WTC11 (cell line): ENCODE data around the gene POMGNT2. TPM values are rescaled to one million over a fixed set of nuclear protein-coding genes. Genes with fewer than 3 reads are reported as not detected.

ENCODE experiments used
- ATAC-seq: fragments of 200-7000 bp; cut with Tn5 transposase; 2 replicates; pipeline ENCODE4 v1.10.0; 2021; ENCODE audit warnings: mild to moderate bottlenecking, moderate library complexity
- CTCF ChIA-PET: fragments of 300-600 bp; sonication (Branson Sonifier 250); formaldehyde crosslinking; loops from one replicate; lab custom pipeline; 2021; ENCODE audit warnings: antibody characterized with exemption; lab: Charles Lee
- POLR2A ChIA-PET: fragments of 350-600 bp; sonication (Branson Sonifier 250); formaldehyde crosslinking; loops from one replicate; lab custom pipeline; 2021; ENCODE audit warnings: antibody characterized with exemption; lab: Charles Lee
- DNase-seq: peaks from one replicate; pipeline ENCODE4 v3.0.0; 2021; ENCODE audit warnings: low spot score
- H3K27ac Mint-ChIP-seq: 2 replicates; pipeline ENCODE4 v1.8.0; 2021; ENCODE audit warnings: mixed read lengths
- H3K27me3 Mint-ChIP-seq: 2 replicates; pipeline ENCODE4 v1.8.0; 2021; ENCODE audit warnings: low read depth, mild to moderate bottlenecking, moderate library complexity, mixed read lengths
- H3K36me3 Mint-ChIP-seq: 2 replicates; pipeline ENCODE4 v1.8.0; 2021; ENCODE audit warnings: mixed read lengths
- H3K4me1 Mint-ChIP-seq: 2 replicates; pipeline ENCODE4 v1.8.0; 2022; ENCODE audit warnings: mixed read lengths
- H3K4me3 Mint-ChIP-seq: 2 replicates; pipeline ENCODE4 v1.8.0; 2021; ENCODE audit warnings: mild to moderate bottlenecking, moderate library complexity, mixed read lengths
- H3K9me3 Mint-ChIP-seq: 2 replicates; pipeline ENCODE4 v1.8.0; 2021; ENCODE audit warnings: mixed read lengths
- E2F5 ChIP-seq: sonication (generic); formaldehyde crosslinking; IDR thresholded peaks from 2 replicates; pipeline ENCODE4 v1.8.1; 2022; ENCODE audit warnings: mild to moderate bottlenecking, moderate library complexity, missing genetic modification reagents
- FOXK1 ChIP-seq: sonication (generic); formaldehyde crosslinking; IDR thresholded peaks from 2 replicates; pipeline ENCODE4 v1.8.0; 2022; ENCODE audit warnings: mild to moderate bottlenecking, moderate library complexity, missing genetic modification reagents
- HMGXB4 ChIP-seq: sonication (generic); formaldehyde crosslinking; IDR thresholded peaks from 2 replicates; pipeline ENCODE4 v1.8.1; 2023; ENCODE audit warnings: mild to moderate bottlenecking, moderate library complexity, missing genetic modification reagents
- IRF1 ChIP-seq: sonication (generic); formaldehyde crosslinking; IDR thresholded peaks from 2 replicates; pipeline ENCODE4 v1.8.0; 2023; ENCODE audit warnings: missing genetic modification reagents
- IRF2 ChIP-seq: sonication (generic); formaldehyde crosslinking; IDR thresholded peaks from 2 replicates; pipeline ENCODE4 v1.8.0; 2022; ENCODE audit warnings: low read depth, missing genetic modification reagents, borderline replicate concordance
- MAX ChIP-seq: sonication (generic); formaldehyde crosslinking; IDR thresholded peaks from 2 replicates; pipeline ENCODE4 v1.8.0; 2022; ENCODE audit warnings: mild to moderate bottlenecking, missing genetic modification reagents
- RELA ChIP-seq: sonication (generic); formaldehyde crosslinking; IDR thresholded peaks from 2 replicates; pipeline ENCODE4 v1.8.1; 2022; ENCODE audit warnings: missing genetic modification reagents, mild to moderate bottlenecking, borderline replicate concordance
- SOX15 ChIP-seq: fragments of 250-450 bp; sonication (Bioruptor Pico); IDR thresholded peaks from 2 replicates; pipeline ENCODE4 v1.9.0; 2021; ENCODE audit warnings: mild to moderate bottlenecking
- SP1 ChIP-seq: sonication (generic); formaldehyde crosslinking; conservative IDR thresholded peaks from 2 replicates; pipeline ENCODE4 v1.8.1; 2022; ENCODE audit warnings: missing genetic modification reagents
- TEAD1 ChIP-seq: sonication (generic); formaldehyde crosslinking; IDR thresholded peaks from 2 replicates; pipeline ENCODE4 v1.8.0; 2022; ENCODE audit warnings: mild to moderate bottlenecking, missing genetic modification reagents
- TP53 ChIP-seq: sonication (generic); formaldehyde crosslinking; IDR thresholded peaks from 2 replicates; pipeline ENCODE4 v1.8.1; 2023; ENCODE audit warnings: mild to moderate bottlenecking, missing genetic modification reagents
- ZMAT4 ChIP-seq: fragments of 250-450 bp; sonication (Bioruptor Pico); IDR thresholded peaks from 2 replicates; pipeline ENCODE4 v1.9.0; 2021; ENCODE audit warnings: mild to moderate bottlenecking
- ZNF425 ChIP-seq: fragments of 250-450 bp; sonication (Bioruptor Pico); conservative IDR thresholded peaks from 2 replicates; pipeline ENCODE4 v1.9.0; 2021; ENCODE audit warnings: mild to moderate bottlenecking
- ZSCAN18 ChIP-seq: fragments of 250-450 bp; sonication (Bioruptor Pico); IDR thresholded peaks from 2 replicates; pipeline ENCODE4 v2.1.2; 2022; ENCODE audit warnings: mild to moderate bottlenecking, moderate library complexity
- total RNA-seq: library from RNA; stranded (reverse); gene quantifications from 3 replicates; pipeline ENCODE4 v1.2.3, GENCODE V29; 2021
- TF ChIP-seq, protein P1 (sequence below): sonication (generic); formaldehyde crosslinking; conservative IDR thresholded peaks from 2 replicates; pipeline ENCODE4 v1.8.1; 2022; ENCODE audit warnings: mild to moderate bottlenecking, missing genetic modification reagents
- TF ChIP-seq, protein P2 (sequence below): sonication (generic); formaldehyde crosslinking; IDR thresholded peaks from 2 replicates; pipeline ENCODE4 v1.8.0; 2023; ENCODE audit warnings: missing genetic modification reagents, mild to moderate bottlenecking, borderline replicate concordance

POMGNT2 gene
- total RNA-seq, 1 experiment from 2014 or later, result 12.5 TPM

- Mint-ChIP-seq H3K27me3 (no peaks in the 10 kb centered on the region), H3K4me3 (no peak overlapping the region), H3K27ac (no peak overlapping the region), H3K4me1 (no peaks in the 10 kb centered on the region), H3K9me3 (peaks cover 5% of the 10 kb centered on the region), H3K36me3 (no peaks in the 10 kb centered on the region)
- DNase-seq (no peak), ATAC-seq (no peak)
- ChIA-PET POLR2A (no interaction called here), CTCF (no interaction called here)
- TF ChIP-seq SP1, result no peak
- TF ChIP-seq HMGXB4, result no peak
- TF ChIP-seq TP53 (CRISPR knock-in tag), result no peak
- no peak for TF ChIP-seq FOXK1 (CRISPR knock-in tag)
- TF ChIP-seq, protein P1, sequence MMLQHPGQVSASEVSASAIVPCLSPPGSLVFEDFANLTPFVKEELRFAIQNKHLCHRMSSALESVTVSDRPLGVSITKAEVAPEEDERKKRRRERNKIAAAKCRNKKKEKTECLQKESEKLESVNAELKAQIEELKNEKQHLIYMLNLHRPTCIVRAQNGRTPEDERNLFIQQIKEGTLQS, result no peak
- TF ChIP-seq TEAD1 (CRISPR knock-in tag), result no peak
- TF ChIP-seq ZMAT4 (CRISPR knock-in tag), result no peak
- TF ChIP-seq IRF2, result no peak
- no peak for TF ChIP-seq ZNF425 (CRISPR knock-in tag)
- no peak for TF ChIP-seq RELA
These were observed 69.1 kb downstream of the POMGNT2 start for GRCh38 chr3:43036621-43037423.

DNA sequence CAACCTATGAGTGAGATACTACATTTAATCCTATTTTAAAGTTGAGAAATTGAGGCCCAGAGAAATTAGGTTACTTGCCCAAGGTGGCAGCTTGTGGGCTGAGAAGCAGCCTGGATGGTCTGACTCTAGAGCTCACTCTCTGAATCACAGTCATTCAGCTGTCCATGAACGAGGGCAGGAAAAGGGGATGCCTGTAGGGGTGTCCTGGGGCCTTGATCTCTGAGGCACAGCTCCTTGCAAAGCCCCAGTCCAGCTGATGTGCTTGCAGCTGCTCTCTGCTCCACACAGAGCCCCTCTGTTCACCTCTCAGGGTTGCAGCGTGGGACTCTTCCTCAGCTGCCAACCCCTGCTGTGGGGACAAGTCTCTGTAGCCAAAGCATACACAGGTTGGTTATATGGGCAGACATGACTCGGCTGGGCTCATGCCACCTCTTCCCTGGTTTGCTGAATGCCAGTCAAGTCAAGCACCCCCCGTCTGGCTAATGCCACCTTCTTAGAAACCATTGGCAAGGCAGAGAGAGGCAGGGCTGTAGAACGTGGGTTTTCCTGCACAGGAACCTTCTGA lies 70.0 kb downstream of the POMGNT2 start:
- Mint-ChIP-seq H3K27me3 (no peaks in the 10 kb centered on the region), H3K27ac (no peak overlapping the region), H3K9me3 (no peaks in the 10 kb centered on the region), H3K4me1 (no peaks in the 10 kb centered on the region), H3K36me3 (no peaks in the 10 kb centered on the region)
- POLR2A ChIA-PET, result no interaction called here
- no peak for ATAC-seq
- TF ChIP-seq IRF2, result no peak
- TF ChIP-seq MAX (CRISPR knock-in tag), result no peak
- no peak for TF ChIP-seq IRF1 (CRISPR knock-in tag)
- no peak for TF ChIP-seq SOX15
- TF ChIP-seq ZSCAN18 (CRISPR knock-in tag), result no peak
- TF ChIP-seq, all 79 proteins: peak for 0
- no peak overlapping the region for H3K4me3 Mint-ChIP-seq
- CTCF ChIA-PET, result no interaction called here
- DNase-seq, result no peak

- H3K9me3 Mint-ChIP-seq, result no peaks in the 10 kb centered on the region
- TF ChIP-seq, protein P2, sequence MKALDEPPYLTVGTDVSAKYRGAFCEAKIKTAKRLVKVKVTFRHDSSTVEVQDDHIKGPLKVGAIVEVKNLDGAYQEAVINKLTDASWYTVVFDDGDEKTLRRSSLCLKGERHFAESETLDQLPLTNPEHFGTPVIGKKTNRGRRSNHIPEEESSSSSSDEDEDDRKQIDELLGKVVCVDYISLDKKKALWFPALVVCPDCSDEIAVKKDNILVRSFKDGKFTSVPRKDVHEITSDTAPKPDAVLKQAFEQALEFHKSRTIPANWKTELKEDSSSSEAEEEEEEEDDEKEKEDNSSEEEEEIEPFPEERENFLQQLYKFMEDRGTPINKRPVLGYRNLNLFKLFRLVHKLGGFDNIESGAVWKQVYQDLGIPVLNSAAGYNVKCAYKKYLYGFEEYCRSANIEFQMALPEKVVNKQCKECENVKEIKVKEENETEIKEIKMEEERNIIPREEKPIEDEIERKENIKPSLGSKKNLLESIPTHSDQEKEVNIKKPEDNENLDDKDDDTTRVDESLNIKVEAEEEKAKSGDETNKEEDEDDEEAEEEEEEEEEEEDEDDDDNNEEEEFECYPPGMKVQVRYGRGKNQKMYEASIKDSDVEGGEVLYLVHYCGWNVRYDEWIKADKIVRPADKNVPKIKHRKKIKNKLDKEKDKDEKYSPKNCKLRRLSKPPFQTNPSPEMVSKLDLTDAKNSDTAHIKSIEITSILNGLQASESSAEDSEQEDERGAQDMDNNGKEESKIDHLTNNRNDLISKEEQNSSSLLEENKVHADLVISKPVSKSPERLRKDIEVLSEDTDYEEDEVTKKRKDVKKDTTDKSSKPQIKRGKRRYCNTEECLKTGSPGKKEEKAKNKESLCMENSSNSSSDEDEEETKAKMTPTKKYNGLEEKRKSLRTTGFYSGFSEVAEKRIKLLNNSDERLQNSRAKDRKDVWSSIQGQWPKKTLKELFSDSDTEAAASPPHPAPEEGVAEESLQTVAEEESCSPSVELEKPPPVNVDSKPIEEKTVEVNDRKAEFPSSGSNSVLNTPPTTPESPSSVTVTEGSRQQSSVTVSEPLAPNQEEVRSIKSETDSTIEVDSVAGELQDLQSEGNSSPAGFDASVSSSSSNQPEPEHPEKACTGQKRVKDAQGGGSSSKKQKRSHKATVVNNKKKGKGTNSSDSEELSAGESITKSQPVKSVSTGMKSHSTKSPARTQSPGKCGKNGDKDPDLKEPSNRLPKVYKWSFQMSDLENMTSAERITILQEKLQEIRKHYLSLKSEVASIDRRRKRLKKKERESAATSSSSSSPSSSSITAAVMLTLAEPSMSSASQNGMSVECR (CRISPR knock-in tag), result no peak
- no peak for TF ChIP-seq E2F5 (CRISPR knock-in tag)
These were observed 71.0 kb downstream of the POMGNT2 start for GRCh38 chr3:43034911-43035310.

More at GRCh38 chr3:43034911-43035310, 71.0 kb downstream of the POMGNT2 start:
- Mint-ChIP-seq H3K4me1 (no peaks in the 10 kb centered on the region), H3K4me3 (no peak overlapping the region), H3K27me3 (no peaks in the 10 kb centered on the region), H3K27ac (no peak overlapping the region), H3K36me3 (no peaks in the 10 kb centered on the region)
- ATAC-seq (no peak), DNase-seq (no peak)
- CTCF ChIA-PET, result interaction anchor here (1.0 to 2.5 kb wide), 2 partner anchors 11 to 37 kb away, joined by 4 to 9 read pairs; no protein-coding TSS in a partner anchor
- POLR2A ChIA-PET, result no interaction called here
